HG03354 (cell line): Measurements from ENCODE around the gene RXFP1.

Source experiments
- ATAC-seq: cut with Tn5 transposase; IDR thresholded peaks from one replicate; pipeline ENCODE4 v1.9.1; 2021; ENCODE audit warnings: mild to moderate bottlenecking; ENCODE audit not compliant: unreplicated experiment, poor library complexity, severe bottlenecking

RXFP1 gene

GRCh38 chr4:158666892-158667291, 145.2 kb downstream of the RXFP1 start:
- no peak for ATAC-seq

- ATAC-seq: no peak
Observed at GRCh38 chr4:158667651-158668198, 146.0 kb downstream of the RXFP1 start.

- ATAC-seq: no peak
Observed at GRCh38 chr4:158669310-158669709, 147.6 kb downstream of the RXFP1 start.

GRCh38 chr4:158670975-158671664, 149.4 kb downstream of the RXFP1 start:
- ATAC-seq: peak; percentile 37

- no peak for ATAC-seq
Observed at GRCh38 chr4:158671665-158671914, 149.9 kb downstream of the RXFP1 start, which contains the start of gene C4orf46. C4orf46 (minus strand) TSS chr4:158671887; CDS start chr4:158671801, 86 bp downstream.

GRCh38 chr4:158671915-158672806, 150.5 kb downstream of the RXFP1 start, which contains the start of gene ETFDH:
ETFDH (plus strand) TSS chr4:158672296; CDS start chr4:158672457, 161 bp downstream.
- ATAC-seq: peak; percentile 90

- ATAC-seq: no peak
Observed at GRCh38 chr4:158673633-158674032, 152.0 kb downstream of the RXFP1 start.

- ATAC-seq: no peak
Observed at GRCh38 chr4:158676076-158676475, 154.4 kb downstream of the RXFP1 start.

- no peak for ATAC-seq
Observed at GRCh38 chr4:158678767-158679166, 157.1 kb downstream of the RXFP1 start.

GRCh38 chr4:158681629-158682028, 159.9 kb downstream of the RXFP1 start:
- ATAC-seq: no peak

- no peak for ATAC-seq
Observed at GRCh38 chr4:158682066-158682465, 160.4 kb downstream of the RXFP1 start.

GRCh38 chr4:158688813-158689212, 167.1 kb downstream of the RXFP1 start:
- ATAC-seq: no peak
